K562 (cell line): ENCODE measurements around the gene CAB39. TPM values are rescaled to one million over a fixed set of nuclear protein-coding genes. Genes with fewer than 3 reads are reported as not detected.

Experiments used
- ATAC-seq: fragments of 200-7000 bp; cut with Tn5 transposase; 3 replicates; pipeline ENCODE4 v1.9.1; 2020; ENCODE audit warnings: moderate library complexity
- BruUV-seq: library from RNA; stranded (reverse); fragments of 400-500 nt; replicated peaks from 2 replicates; lab custom pipeline; 2021; lab: Mats Ljungman, UMichigan
- CTCF ChIA-PET: fragments of 300-600 bp; formaldehyde crosslinking; extraction: SDS; loops from one replicate; lab custom pipeline; 2021; ENCODE audit warnings: low intra/inter-chr PET ratio; lab: Yijun Ruan, JAX
- POLR2A ChIA-PET: fragments of 300-600, 350-650 bp; sonication (Branson Sonifier 250); formaldehyde crosslinking; extraction: SDS; loops from one replicate; lab custom pipeline; 2021; ENCODE audit warnings: antibody characterized with exemption, inconsistent platforms; lab: Yijun Ruan, JAX
- DNase-seq, 4 experiments: peaks; one replicate each; pipeline versions ENCODE4 v3.0.0 to v3.0.0-alpha.2; 2011 to 2018; ENCODE audit warnings: low spot score in 3 of 4, mixed read lengths in 3 of 4; ENCODE audit errors: extremely low read depth in 1 of 4
- FAIRE-seq: peaks from 2 replicates; lab custom pipeline; 2011; peaks lifted over from hg19 to GRCh38; lab: Jason Lieb, UNC
- H2AFZ ChIP-seq: 2 replicates; pipeline ENCODE4 v1.6.0; 2011; ENCODE audit warnings: low read depth, low read length, control low read depth, inconsistent platforms
- H3K27ac ChIP-seq: fragments of 200-600 bp; 3 replicates; pipeline ENCODE4 v1.8.0; 2011; ENCODE audit warnings: low read depth, mild to moderate bottlenecking, control low read depth, inconsistent platforms, low read length, moderate library complexity, mixed read lengths; ENCODE audit errors: extremely low read depth
- H3K27me3 ChIP-seq, 2 experiments: fragments of 300-600 bp in 1 of 2; 2 replicates in 1 of 2; 3 replicates in 1 of 2; pipeline versions ENCODE4 v1.6.0 to v1.8.0; 2011; ENCODE audit warnings: inconsistent platforms in 2 of 2, low read length in 2 of 2, mild to moderate bottlenecking in 1 of 2, mixed read lengths in 1 of 2, moderate library complexity in 1 of 2; ENCODE audit not compliant: control insufficient read depth in 2 of 2, insufficient read depth in 2 of 2
- H3K36me3 ChIP-seq: fragments of 300-600 bp; 3 replicates; pipeline ENCODE4 v1.8.0; 2011; ENCODE audit warnings: mild to moderate bottlenecking, low read length, inconsistent platforms; ENCODE audit not compliant: control insufficient read depth, insufficient read depth
- H3K4me1 ChIP-seq, 2 experiments: fragments of 200-600 bp in 1 of 2; replicated peaks in 1 of 2; 2 replicates in 1 of 2; 3 replicates in 1 of 2; pipeline versions ENCODE4 v1.5.1 to v1.8.0; 2011; ENCODE audit warnings: inconsistent platforms in 2 of 2, low read length in 2 of 2, mild to moderate bottlenecking in 1 of 2, mixed read lengths in 1 of 2, moderate library complexity in 1 of 2; ENCODE audit not compliant: control insufficient read depth in 2 of 2, insufficient read depth in 2 of 2
- H3K4me2 ChIP-seq: 2 replicates; pipeline ENCODE4 v1.6.1; 2011; ENCODE audit warnings: low read length, control low read depth, inconsistent platforms, mixed read lengths; ENCODE audit not compliant: insufficient read depth
- H3K4me3 ChIP-seq: fragments of 200-600 bp; sonication (generic), shearing (Covaris generic); 2 replicates; pipeline ENCODE4 v1.5.1; 2016; ENCODE audit warnings: control low read depth, inconsistent platforms
- H3K79me2 ChIP-seq: fragments of 200-600 bp; 3 replicates; pipeline ENCODE4 v1.8.0; 2011; ENCODE audit warnings: low read length, inconsistent platforms; ENCODE audit not compliant: control insufficient read depth, insufficient read depth
- H3K9ac ChIP-seq, 2 experiments: 2 replicates each; pipeline versions ENCODE4 v1.6.0 to v1.6.1; 2011; ENCODE audit warnings: low read depth in 2 of 2, low read length in 2 of 2, control low read depth in 1 of 2, inconsistent platforms in 1 of 2, mild to moderate bottlenecking in 1 of 2, mixed read lengths in 1 of 2; ENCODE audit not compliant: insufficient read depth in 1 of 2
- H3K9me1 ChIP-seq: one replicate; pipeline ENCODE4 v1.6.0; 2011; ENCODE audit warnings: inconsistent platforms, mild to moderate bottlenecking, low read length, moderate library complexity; ENCODE audit not compliant: control insufficient read depth, insufficient read depth
- H3K9me3 ChIP-seq: replicated peaks from 2 replicates; pipeline ENCODE4 v1.5.1; 2011; ENCODE audit warnings: low read depth, low read length, inconsistent platforms; ENCODE audit not compliant: control insufficient read depth, insufficient read depth
- H4K20me1 ChIP-seq: replicated peaks from 2 replicates; pipeline ENCODE4 v1.6.1; 2011; ENCODE audit warnings: low read length, inconsistent platforms, mixed read lengths; ENCODE audit not compliant: control insufficient read depth, insufficient read depth
- CEBPB ChIP-seq: fragments of 450-650 bp; IDR thresholded peaks from 2 replicates; pipeline ENCODE4 v1.6.1; 2016; ENCODE audit warnings: missing genetic modification characterization, missing compliant biosample characterization
- CEBPG ChIP-seq, 3 experiments: fragments of 200-800 bp in 1 of 3; sonication (Bioruptor generic) in 1 of 3; sonication (generic) in 1 of 3; formaldehyde crosslinking in 1 of 3; IDR thresholded peaks in 2 of 3; conservative IDR thresholded peaks in 1 of 3; 2 replicates each; pipeline versions ENCODE4 v1.6.1 to v1.8.0; 2016 to 2022; ENCODE audit warnings: missing compliant biosample characterization in 2 of 3, missing genetic modification characterization in 2 of 3, mild to moderate bottlenecking in 1 of 3, missing genetic modification reagents in 1 of 3
- RAD21 ChIP-seq, 2 experiments: fragments of 250-450 bp in 1 of 2; fragments of 450-650 bp in 1 of 2; sonication (Bioruptor Pico) in 1 of 2; formaldehyde crosslinking in 1 of 2; IDR thresholded peaks in 1 of 2; conservative IDR thresholded peaks in 1 of 2; 2 replicates each; pipeline versions ENCODE4 v1.4.0 to v1.8.0; 2020 to 2022; ENCODE audit warnings: mild to moderate bottlenecking in 2 of 2, moderate library complexity in 1 of 2
- RBM39 ChIP-seq: fragments of 200-400 bp; formaldehyde crosslinking; optimal IDR thresholded peaks from 2 replicates; pipeline ENCODE3; 2018; ENCODE audit warnings: low read depth, low read length
- RFX7 ChIP-seq: fragments of 250-450 bp; sonication (Bioruptor Pico); IDR thresholded peaks from 2 replicates; pipeline ENCODE4 v1.5.1; 2021; ENCODE audit warnings: mild to moderate bottlenecking
- STAG1 ChIP-seq: sonication (generic); formaldehyde crosslinking; IDR thresholded peaks from 2 replicates; pipeline ENCODE4 v1.5.0; 2020; ENCODE audit warnings: missing genetic modification reagents, borderline replicate concordance
- ZNF175 ChIP-seq: fragments of 200-800 bp; sonication (Bioruptor generic); IDR thresholded peaks from 2 replicates; pipeline ENCODE4 v1.6.1; 2016; ENCODE audit warnings: low read depth, mild to moderate bottlenecking, missing genetic modification characterization, missing compliant biosample characterization
- WGBS: fragments of 100-300 bp; shearing (Covaris generic); methylation state at CpG from one replicate; pipeline ENCODE4 v1.1.6; 2016; ENCODE audit warnings: low coverage, mixed read lengths; ENCODE audit not compliant: insufficient coverage; ENCODE audit errors: missing lambda C conversion rate; 5-methylcytosine and 5-hydroxymethylcytosine counted together
- in situ Hi-C: fragments of 300-500 bp; cut with MboI; formaldehyde crosslinking; loops from 4 replicates; pipeline ENCODE4 v1.15.0; 2018; ENCODE audit warnings: inconsistent platforms, mixed read lengths
- intact Hi-C: fragments of 100-400 bp; cut with micrococcal nuclease; formaldehyde crosslinking; loops from 2 replicates; pipeline ENCODE4 v1.14.2; 2022
- polyA plus RNA-seq, 8 experiments: library from polyadenylated mRNA; depleted of rRNA in 4 of 8; stranded (reverse) in 5 of 8; unstranded in 3 of 8; fragments of >200 nt; fragmentation: Nextera tagmentation in 2 of 8; fragmentation: Illumina TruSeq in 1 of 8; extraction: Ambion mirVana in 2 of 8; extraction: Trizol in 1 of 8; gene quantifications; 2 replicates each; pipeline versions ENCODE4 v1.2.1 to v1.2.3, GENCODE V29; 2011 to 2014; ENCODE audit warnings: inconsistent platforms in 1 of 8, missing spikeins in 1 of 8
- total RNA-seq, 7 experiments: library from RNA; depleted of rRNA in 6 of 7; stranded (reverse); fragments of >200 nt in 6 of 7; fragmentation: Illumina TruSeq in 2 of 7; extraction: Trizol in 2 of 7; gene quantifications; 2 replicates each; pipeline versions ENCODE4 v1.2.1 to v1.2.3, GENCODE V29; 2011 to 2021; ENCODE audit warnings: low replicate concordance in 1 of 7
- TF ChIP-seq, protein P1 (sequence below), 2 experiments: fragments of 450-650 bp; formaldehyde crosslinking in 1 of 2; IDR thresholded peaks; 2 replicates each; pipeline versions ENCODE4 v1.4.0 to v1.6.1; 2014 to 2020; ENCODE audit warnings: mild to moderate bottlenecking in 2 of 2, borderline replicate concordance in 1 of 2, low read depth in 1 of 2
- TF ChIP-seq, protein P2 (sequence below): fragments of 250-450 bp; sonication (Bioruptor Pico); IDR thresholded peaks from 2 replicates; pipeline ENCODE4 v1.5.1; 2021; ENCODE audit warnings: mild to moderate bottlenecking

The CAB39 gene
- total and polyA plus RNA-seq, 9 of the 15 experiments (the other 6 are each of a cell fraction or from before 2014, with no cell fraction given), result 27.2 to 94.4 (median 70.1) TPM

DNA sequence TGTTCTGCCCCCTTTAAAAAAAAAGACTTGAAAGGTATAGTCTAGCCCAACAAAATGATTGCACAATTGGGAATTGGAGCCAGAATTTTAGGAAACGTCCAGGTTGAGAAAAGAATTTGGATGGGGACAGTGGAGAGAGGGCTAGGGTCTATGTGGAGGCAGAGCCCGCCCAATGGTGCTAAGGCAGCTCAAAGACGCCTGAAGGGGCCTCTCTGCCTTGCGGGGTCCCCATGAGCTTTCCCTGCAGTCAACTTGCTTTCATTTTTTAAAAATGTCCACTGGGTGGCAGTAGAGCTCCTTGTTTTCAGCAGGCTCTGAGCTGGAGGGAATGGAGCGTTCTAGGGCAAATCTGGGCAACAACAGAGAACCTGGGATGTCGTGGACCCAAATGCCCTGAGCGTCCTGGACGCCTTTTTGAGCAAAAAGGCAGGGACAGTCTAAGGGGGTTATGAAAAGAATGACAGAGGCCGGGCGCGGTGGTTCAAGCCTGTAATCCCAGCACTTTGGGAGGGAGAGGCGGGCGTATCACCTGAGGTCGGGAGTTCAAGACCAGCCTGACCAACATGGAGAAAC is 111.8 kb downstream of the CAB39 start:
- Histone ChIP-seq H3K9me1 (no peaks in the 10 kb centered on the region), H3K27ac (no peak overlapping the region), H2AFZ (no peak overlapping the region), H3K36me3 (peaks cover 10% of the 10 kb centered on the region; the same call in 1 of the 3 replicates), H3K4me1 (peaks cover 0 to 16% of the 10 kb centered on the region in 2 experiments; a peak in 2 of 5 replicates), H3K79me2 (no peaks in the 10 kb centered on the region), H3K9me3 (no peaks in the 10 kb centered on the region), H4K20me1 (no peaks in the 10 kb centered on the region), H3K27me3 (peaks cover 0 to 11% of the 10 kb centered on the region in 2 experiments; a peak in 2 of 5 replicates), H3K9ac (no peak overlapping the region), H3K4me2 (peak overlapping the region; percentile 62; the same call in 1 of the 2 replicates), H3K4me3 (no peak overlapping the region)
- ChIA-PET POLR2A (interaction anchor here (0.8 to 1.3 kb wide), 2 partner anchors 54 to 163 kb away, joined by 3 to 4 read pairs; no protein-coding TSS in a partner anchor), CTCF (interaction anchor here (0.6 to 0.8 kb wide), 4 partner anchors 24 to 817 kb away, joined by 3 to 4 read pairs (median 3); no protein-coding TSS in a partner anchor)
- 19% methylated on average over 11 of the region's 14 CpGs for WGBS
- in situ Hi-C loops (loop anchor here (10.0 to 25.0 kb wide), 2 partner anchors 160 to 812 kb away; no protein-coding TSS in a partner anchor), intact Hi-C loops (loop anchor here (1.0 to 5.0 kb wide), 3 partner anchors 38 to 163 kb away; partner anchors contain the start of gene ITM2C)
- ATAC-seq (peak; percentile 86), DNase-seq (peak; percentile 58 to 81 (median 61)), FAIRE-seq (peak; percentile 80)
- no TSS peak for BruUV-seq
- TF ChIP-seq ZNF175 (no peak), RAD21 (CRISPR knock-in tag; conservative IDR thresholded peaks at IDR 0.05 in 1 of 2, IDR thresholded peaks at IDR 0.05 in 1 of 2) (peak; percentile 58 to 71), CEBPB (tag) (peak; percentile 89), RFX7 (CRISPR knock-in tag) (no peak), CEBPG (CRISPR knock-in tag; IDR thresholded peaks at IDR 0.05) (no peak), CEBPG (tag; conservative IDR thresholded peaks at IDR 0.05 in 1 of 2, IDR thresholded peaks at IDR 0.05 in 1 of 2) (peak; percentile 49 to 80; a peak in 3 of 4 replicates), RBM39 (peak; percentile 20), STAG1 (CRISPR knock-in tag) (peak; percentile 27; the same call in 1 of the 2 replicates)
- TF ChIP-seq, protein P1, sequence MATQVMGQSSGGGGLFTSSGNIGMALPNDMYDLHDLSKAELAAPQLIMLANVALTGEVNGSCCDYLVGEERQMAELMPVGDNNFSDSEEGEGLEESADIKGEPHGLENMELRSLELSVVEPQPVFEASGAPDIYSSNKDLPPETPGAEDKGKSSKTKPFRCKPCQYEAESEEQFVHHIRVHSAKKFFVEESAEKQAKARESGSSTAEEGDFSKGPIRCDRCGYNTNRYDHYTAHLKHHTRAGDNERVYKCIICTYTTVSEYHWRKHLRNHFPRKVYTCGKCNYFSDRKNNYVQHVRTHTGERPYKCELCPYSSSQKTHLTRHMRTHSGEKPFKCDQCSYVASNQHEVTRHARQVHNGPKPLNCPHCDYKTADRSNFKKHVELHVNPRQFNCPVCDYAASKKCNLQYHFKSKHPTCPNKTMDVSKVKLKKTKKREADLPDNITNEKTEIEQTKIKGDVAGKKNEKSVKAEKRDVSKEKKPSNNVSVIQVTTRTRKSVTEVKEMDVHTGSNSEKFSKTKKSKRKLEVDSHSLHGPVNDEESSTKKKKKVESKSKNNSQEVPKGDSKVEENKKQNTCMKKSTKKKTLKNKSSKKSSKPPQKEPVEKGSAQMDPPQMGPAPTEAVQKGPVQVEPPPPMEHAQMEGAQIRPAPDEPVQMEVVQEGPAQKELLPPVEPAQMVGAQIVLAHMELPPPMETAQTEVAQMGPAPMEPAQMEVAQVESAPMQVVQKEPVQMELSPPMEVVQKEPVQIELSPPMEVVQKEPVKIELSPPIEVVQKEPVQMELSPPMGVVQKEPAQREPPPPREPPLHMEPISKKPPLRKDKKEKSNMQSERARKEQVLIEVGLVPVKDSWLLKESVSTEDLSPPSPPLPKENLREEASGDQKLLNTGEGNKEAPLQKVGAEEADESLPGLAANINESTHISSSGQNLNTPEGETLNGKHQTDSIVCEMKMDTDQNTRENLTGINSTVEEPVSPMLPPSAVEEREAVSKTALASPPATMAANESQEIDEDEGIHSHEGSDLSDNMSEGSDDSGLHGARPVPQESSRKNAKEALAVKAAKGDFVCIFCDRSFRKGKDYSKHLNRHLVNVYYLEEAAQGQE (IDR thresholded peaks at IDR 0.05; ENCODE audit: borderline replicate concordance), result peak; percentile 30; the same call in 1 of the 2 replicates
- TF ChIP-seq, protein P1 (CRISPR knock-in tag; IDR thresholded peaks at IDR 0.05; ENCODE audit: low read depth), result no peak
- TF ChIP-seq, protein P2, sequence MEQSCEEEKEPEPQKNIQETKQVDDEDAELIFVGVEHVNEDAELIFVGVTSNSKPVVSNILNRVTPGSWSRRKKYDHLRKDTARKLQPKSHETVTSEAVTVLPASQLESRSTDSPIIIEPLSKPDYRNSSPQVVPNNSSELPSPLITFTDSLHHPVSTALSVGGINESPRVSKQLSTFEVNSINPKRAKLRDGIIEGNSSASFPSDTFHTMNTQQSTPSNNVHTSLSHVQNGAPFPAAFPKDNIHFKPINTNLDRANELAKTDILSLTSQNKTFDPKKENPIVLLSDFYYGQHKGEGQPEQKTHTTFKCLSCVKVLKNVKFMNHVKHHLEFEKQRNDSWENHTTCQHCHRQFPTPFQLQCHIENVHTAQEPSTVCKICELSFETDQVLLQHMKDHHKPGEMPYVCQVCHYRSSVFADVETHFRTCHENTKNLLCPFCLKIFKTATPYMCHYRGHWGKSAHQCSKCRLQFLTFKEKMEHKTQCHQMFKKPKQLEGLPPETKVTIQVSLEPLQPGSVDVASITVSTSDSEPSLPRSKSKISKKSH (CRISPR knock-in tag), result no peak
